A673 (cell line): ENCODE measurements around the gene GPSM1. TPM values are rescaled to one million over a fixed set of nuclear protein-coding genes. Genes with fewer than 3 reads are reported as not detected.

ENCODE experiments used
- BruUV-seq: library from RNA; stranded (reverse); fragments of 400-500 nt; replicated peaks from 2 replicates; lab custom pipeline; 2021; lab: Mats Ljungman, UMichigan
- CTCF ChIA-PET: fragments of 300-600 bp; sonication (Branson Sonifier 250); formaldehyde crosslinking; loops from one replicate; lab custom pipeline; 2022; ENCODE audit warnings: antibody characterized with exemption; lab: Charles Lee
- POLR2A ChIA-PET: fragments of 300-600 bp; sonication (Branson Sonifier 250); formaldehyde crosslinking; loops from one replicate; lab custom pipeline; 2022; ENCODE audit warnings: antibody characterized with exemption; ENCODE audit not compliant: low non-redundant PET; lab: Charles Lee
- DNase-seq: peaks from one replicate; pipeline ENCODE4 v3.0.0-alpha.2; 2015; ENCODE audit warnings: low spot score
- H3K27ac ChIP-seq: fragments of 200-600 bp; sonication (generic); 2 replicates; pipeline ENCODE4 v1.5.1; 2016; ENCODE audit warnings: mixed run types, low read depth, mild to moderate bottlenecking, mixed read lengths, antibody characterized with exemption, low read length; ENCODE audit not compliant: poor library complexity, severe bottlenecking
- H3K27me3 ChIP-seq: fragments of 200-600 bp; sonication (generic); replicated peaks from 2 replicates; pipeline ENCODE4 v1.6.1; 2017; ENCODE audit warnings: mixed run types, low read depth, mild to moderate bottlenecking, mixed read lengths, antibody characterized with exemption, low read length; ENCODE audit not compliant: insufficient read depth, poor library complexity
- H3K36me3 ChIP-seq: fragments of 200-600 bp; sonication (generic); 2 replicates; pipeline ENCODE4 v1.6.1; 2016; ENCODE audit warnings: mixed run types, mild to moderate bottlenecking, mixed read lengths, antibody characterized with exemption, low read length; ENCODE audit not compliant: insufficient read depth, poor library complexity, severe bottlenecking
- H3K4me1 ChIP-seq: fragments of 200-600 bp; sonication (generic); 2 replicates; pipeline ENCODE4 v1.6.1; 2017; ENCODE audit warnings: mixed run types, mild to moderate bottlenecking, mixed read lengths, antibody characterized with exemption, low read length; ENCODE audit not compliant: insufficient read depth, poor library complexity, severe bottlenecking
- H3K4me3 ChIP-seq: fragments of 200-600 bp; sonication (generic); 2 replicates; pipeline ENCODE4 v1.5.1; 2016; ENCODE audit warnings: low read depth, mixed run types, mild to moderate bottlenecking, mixed read lengths, low read length; ENCODE audit not compliant: poor library complexity, severe bottlenecking
- H3K9me3 ChIP-seq: fragments of 200-600 bp; sonication (generic); 2 replicates; pipeline ENCODE4 v1.6.1; 2016; ENCODE audit warnings: mixed run types, low read depth, mild to moderate bottlenecking, mixed read lengths, antibody characterized with exemption, low read length; ENCODE audit not compliant: poor library complexity, severe bottlenecking
- EZH2 ChIP-seq: fragments of 200-600 bp; sonication (generic); IDR thresholded peaks from 2 replicates; pipeline ENCODE4 v1.6.1; 2017; ENCODE audit warnings: borderline replicate concordance, low read depth, mild to moderate bottlenecking, mixed read lengths, antibody characterized with exemption, low read length; ENCODE audit not compliant: poor library complexity, severe bottlenecking
- intact Hi-C: fragments of 100-400 bp; cut with micrococcal nuclease; formaldehyde crosslinking; loops from one replicate; pipeline ENCODE4 v1.10.0; 2022; ENCODE audit not compliant: unreplicated experiment
- total RNA-seq: library from RNA; stranded (reverse); gene quantifications from 2 replicates; pipeline ENCODE4 v1.2.3, GENCODE V29; 2021
- TF ChIP-seq, protein P1 (sequence below): fragments of 300-800, 200-600 bp; sonication (generic); conservative IDR thresholded peaks from 2 replicates; pipeline ENCODE4 v1.5.1; 2017; ENCODE audit warnings: low read depth, mild to moderate bottlenecking, antibody characterized with exemption, low read length, moderate library complexity, mixed read lengths

GPSM1 gene
- total RNA-seq, 1 experiment from 2014 or later, result 36.4 TPM

DNA sequence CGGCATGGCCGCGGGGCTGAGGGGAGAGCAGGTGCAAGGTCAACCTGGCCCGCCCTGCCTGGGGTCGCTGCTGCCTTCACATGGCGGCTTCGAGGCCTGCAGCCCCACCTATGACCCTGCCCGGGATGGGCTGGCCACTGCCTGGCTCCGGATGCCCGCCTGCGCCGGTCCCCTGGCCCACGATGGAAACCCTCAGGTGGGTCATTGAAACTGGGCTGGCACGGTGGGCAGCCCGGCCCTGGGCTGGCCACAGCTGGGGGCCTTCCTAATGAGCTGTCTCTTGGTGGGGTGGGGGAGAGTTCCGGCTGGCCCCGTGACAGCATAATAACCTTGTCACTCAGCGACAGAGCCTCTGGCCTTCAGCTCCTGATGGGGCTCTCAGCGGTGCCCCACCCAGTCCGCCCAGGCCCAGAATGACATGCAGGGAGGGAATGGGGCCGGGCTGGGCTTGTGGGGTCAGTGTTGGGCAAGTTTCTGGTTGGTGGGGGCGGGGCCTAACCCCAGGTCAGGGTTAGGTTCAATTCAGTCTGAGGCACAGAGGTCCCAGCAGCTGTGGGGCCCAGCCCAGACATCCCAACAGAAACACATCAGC, 23.4 kb upstream of the GPSM1 start, which contains the start of gene CCDC187:
TSS of gene CCDC187 (minus strand) at position 270 of the 592 bp plus-strand sequence. CDS start at position 6, 264 bp downstream.
- H3K27me3 ChIP-seq, result no peaks in the 10 kb centered on the region
- ChIA-PET POLR2A (no interaction called here), CTCF (no interaction called here)
- H3K9me3 ChIP-seq, result no peaks in the 10 kb centered on the region
- no peaks in the 10 kb centered on the region for H3K36me3 ChIP-seq
- H3K27ac ChIP-seq, result no peak within 1 kb of the TSS
- no peak for TF ChIP-seq EZH2
- TF ChIP-seq, protein P1, sequence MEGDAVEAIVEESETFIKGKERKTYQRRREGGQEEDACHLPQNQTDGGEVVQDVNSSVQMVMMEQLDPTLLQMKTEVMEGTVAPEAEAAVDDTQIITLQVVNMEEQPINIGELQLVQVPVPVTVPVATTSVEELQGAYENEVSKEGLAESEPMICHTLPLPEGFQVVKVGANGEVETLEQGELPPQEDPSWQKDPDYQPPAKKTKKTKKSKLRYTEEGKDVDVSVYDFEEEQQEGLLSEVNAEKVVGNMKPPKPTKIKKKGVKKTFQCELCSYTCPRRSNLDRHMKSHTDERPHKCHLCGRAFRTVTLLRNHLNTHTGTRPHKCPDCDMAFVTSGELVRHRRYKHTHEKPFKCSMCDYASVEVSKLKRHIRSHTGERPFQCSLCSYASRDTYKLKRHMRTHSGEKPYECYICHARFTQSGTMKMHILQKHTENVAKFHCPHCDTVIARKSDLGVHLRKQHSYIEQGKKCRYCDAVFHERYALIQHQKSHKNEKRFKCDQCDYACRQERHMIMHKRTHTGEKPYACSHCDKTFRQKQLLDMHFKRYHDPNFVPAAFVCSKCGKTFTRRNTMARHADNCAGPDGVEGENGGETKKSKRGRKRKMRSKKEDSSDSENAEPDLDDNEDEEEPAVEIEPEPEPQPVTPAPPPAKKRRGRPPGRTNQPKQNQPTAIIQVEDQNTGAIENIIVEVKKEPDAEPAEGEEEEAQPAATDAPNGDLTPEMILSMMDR, result no peak
- no peak within 1 kb of the TSS for H3K4me3 ChIP-seq
- peaks cover 3% of the 10 kb centered on the region for H3K4me1 ChIP-seq
- no peak for DNase-seq
- intact Hi-C loops, result no loop called here
- no TSS peak for BruUV-seq

DNA sequence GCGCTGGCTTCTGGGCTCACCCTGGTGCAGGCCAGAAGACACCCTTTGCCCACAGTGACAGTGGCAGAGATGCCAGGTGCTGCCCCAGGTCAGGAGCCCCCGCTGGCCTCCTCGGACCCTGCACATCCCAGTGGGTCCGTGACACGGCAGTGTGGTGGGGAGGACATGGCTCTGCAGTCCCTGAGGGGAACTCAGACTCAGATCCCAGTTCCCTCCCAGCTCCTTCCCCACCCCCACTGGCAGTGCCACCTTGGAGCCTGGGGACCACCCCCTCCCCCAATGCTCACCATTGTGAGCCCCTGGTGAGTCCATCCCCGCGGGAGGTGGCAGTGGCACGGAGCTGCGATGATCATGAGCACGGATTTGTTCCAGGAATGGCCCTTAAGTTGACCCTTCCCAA, 22.9 kb upstream of the GPSM1 start:
- CTCF ChIA-PET, result no interaction called here
- BruUV-seq, result no TSS peak
- POLR2A ChIA-PET, result no interaction called here
- H3K27ac ChIP-seq, result no peak overlapping the region
- no peaks in the 10 kb centered on the region for H3K27me3 ChIP-seq
- peaks cover 8% of the 10 kb centered on the region for H3K4me1 ChIP-seq
- H3K36me3 ChIP-seq, result no peaks in the 10 kb centered on the region
- TF ChIP-seq, protein P1, result no peak
- TF ChIP-seq EZH2, result no peak
- H3K9me3 ChIP-seq, result no peaks in the 10 kb centered on the region
- no peak overlapping the region for H3K4me3 ChIP-seq
- DNase-seq, result no peak
- intact Hi-C loops, result no loop called here

DNA sequence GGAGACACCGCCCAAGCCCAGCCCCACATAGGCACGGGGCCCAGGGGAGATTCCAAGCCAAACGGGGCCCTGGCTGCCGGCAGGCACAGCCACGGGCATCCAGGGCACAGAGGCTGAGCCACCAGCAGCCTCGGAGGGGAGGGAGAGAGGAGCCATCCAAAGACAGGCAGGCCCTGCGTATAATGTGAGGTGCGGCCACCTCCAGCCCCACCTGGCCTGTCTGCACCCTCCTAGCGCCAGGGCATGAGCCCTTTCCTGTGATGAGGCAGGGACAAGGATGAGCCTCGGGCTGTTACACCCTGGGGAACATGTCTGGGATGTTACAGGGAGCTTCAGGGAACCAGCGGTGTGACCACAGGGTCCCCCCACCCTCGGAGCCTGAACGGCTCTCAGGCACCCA, 22.4 kb upstream of the GPSM1 start:
- Histone ChIP-seq H3K9me3 (no peaks in the 10 kb centered on the region), H3K36me3 (no peaks in the 10 kb centered on the region), H3K4me1 (peaks cover 8% of the 10 kb centered on the region), H3K4me3 (no peak overlapping the region), H3K27me3 (no peaks in the 10 kb centered on the region), H3K27ac (no peak overlapping the region)
- intact Hi-C loops, result no loop called here
- POLR2A ChIA-PET, result no interaction called here
- no TSS peak for BruUV-seq
- TF ChIP-seq, protein P1, result no peak
- no peak for TF ChIP-seq EZH2
- CTCF ChIA-PET, result no interaction called here
- no peak for DNase-seq
